ENCODE data around the gene OSBPL1A.

DNA sequence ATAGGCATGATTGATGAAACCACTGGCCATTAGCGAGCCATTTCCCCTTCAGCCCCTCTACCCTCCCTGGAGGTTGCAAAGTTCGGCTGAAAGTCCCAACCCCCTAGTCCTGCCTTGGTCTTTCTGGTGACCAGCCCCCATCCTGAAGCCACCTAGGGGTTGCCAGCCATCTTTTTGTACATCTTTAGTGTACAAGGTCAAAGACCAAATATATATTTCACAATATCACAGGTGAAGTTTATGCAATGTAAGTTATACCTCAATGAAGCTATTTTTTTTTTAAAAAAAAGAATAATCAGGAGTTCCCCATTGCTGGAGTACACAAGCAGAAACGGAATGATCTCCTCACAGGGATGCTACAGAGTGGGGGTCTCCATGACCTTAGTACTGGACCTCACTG, 31.3 kb downstream of the OSBPL1A start:
- TF ChIP-seq POLR2AphosphoS5 (IDR thresholded peaks at IDR 0.05; ENCODE audit: low read depth), result no peak
- no peak for TF ChIP-seq CTCF (IDR thresholded peaks at IDR 0.05; ENCODE audit: insufficient read depth, low read length)
- TF ChIP-seq REST (IDR thresholded peaks at IDR 0.05; ENCODE audit: insufficient replicate concordance, low read depth), result no peak
- TF ChIP-seq SPI1 (IDR thresholded peaks at IDR 0.05; ENCODE audit: borderline replicate concordance, low read depth), result no peak
- TF ChIP-seq GABPA (IDR thresholded peaks at IDR 0.05; ENCODE audit: low read depth), result no peak

Data from HL-60 (cell line).